CD4-positive, alpha-beta T cell treated with Interleukin-2 at 100 ng/mL for 4 hours (primary cell): ENCODE data around the gene WDR36.

Experiments
- DNase-seq: peaks from one replicate; pipeline ENCODE4 v3.0.0-alpha.2; 2020; ENCODE audit warnings: low spot score

WDR36 gene

DNA sequence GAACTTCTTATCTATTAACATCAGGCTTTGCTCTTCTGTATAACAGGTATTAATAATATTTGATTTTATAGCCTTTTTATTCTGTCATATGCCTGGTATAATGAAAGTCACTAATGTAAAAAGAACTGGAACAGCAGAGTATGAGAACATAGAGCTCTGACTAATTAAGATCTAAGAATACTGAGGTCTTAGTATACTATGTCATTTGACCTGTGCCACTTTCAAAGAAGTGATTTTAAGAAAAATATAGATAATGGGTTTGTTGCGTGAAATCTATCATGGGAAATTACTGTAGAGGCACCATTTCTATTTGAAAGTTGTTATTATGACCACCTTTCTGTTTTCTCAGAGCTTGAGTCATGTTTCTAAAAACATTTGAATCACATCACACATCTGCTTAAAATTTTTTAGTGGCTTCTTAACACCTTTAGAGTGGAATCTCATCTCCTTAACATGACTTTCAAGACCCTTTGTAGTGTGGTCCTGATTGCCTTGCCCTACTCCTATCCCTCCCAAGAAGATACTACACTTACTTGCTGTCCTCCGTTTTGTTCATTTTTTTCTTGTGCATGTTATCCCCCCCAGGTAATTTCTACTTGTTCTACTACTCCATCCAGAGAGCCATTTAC is 14.3 kb downstream of the WDR36 start:
- DNase-seq = no peak

DNA sequence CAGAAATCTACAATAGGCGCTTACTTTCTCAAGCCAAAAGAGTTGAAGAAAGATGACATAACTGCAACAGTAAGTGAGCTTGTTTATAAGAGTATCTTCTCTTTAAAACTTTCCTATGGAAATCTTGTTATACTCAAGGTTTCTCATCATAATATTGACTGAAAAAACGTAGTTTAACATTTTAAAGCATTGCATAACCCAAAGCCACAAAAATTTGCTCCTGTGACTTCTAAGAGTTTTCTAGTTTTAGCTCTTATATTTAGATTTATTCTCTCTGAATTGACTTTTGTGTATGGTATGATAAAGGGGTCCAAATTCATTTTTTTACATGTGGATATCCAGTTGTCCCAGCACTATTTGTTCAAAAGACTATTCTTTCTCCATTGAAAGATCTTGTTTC is 15.2 kb downstream of the WDR36 start:
- DNase-seq = no peak

DNA sequence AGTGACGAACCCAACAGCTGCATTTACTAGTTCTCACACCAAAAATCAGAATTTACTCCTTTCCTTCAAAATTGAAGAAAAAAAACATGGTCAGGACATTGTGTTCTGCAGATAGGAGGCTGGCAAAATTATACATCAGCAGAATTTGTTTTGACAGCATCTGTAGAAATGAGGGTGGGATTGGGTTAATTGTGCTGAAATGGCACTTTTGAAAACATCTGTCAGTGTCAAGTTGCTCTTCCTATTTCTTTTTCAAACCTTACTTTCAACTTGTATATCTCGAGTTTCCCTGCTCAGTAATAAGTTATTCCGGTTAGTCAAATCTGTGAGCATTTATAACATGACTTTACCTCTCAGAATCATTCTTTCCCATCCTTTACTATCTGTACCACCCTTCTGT is 19.8 kb downstream of the WDR36 start:
- no peak for DNase-seq

DNA sequence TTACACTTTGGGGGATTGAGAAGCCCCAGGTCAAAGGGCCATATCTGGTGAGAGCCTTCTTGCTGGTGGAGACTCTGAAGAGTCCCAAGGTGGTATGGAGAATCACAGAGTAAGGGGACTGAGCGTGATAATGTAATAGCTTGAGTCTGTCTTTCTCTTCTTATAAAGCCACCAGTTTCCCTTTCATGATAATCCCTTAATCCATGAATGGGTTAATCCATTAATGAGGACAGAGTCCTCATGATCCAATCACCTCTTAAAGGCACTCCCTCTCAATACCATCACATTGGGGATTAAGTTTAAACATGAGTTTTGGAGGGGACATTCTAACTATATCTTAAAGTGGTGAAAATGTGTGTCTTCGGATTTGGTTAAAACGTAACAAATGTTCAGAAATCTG is 21.5 kb downstream of the WDR36 start:
- no peak for DNase-seq

DNA sequence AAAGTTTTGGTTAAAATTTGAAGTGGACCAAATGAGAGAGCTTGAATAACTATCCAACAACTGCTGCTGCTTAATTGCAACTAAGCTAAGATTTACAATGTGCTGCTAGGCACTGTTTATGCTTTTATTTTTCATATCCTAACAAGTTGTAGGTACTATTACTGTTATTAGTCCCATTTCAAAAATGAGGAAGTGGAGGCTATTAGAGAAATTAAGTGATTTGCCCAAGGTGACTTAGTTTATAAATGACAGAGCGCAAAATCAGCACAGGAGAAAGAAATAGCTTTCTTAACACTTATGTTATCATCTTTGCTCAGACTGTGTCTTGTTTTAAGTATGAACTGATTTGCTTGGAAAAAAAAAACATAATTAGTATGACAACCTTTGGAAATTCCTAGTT is 23.1 kb downstream of the WDR36 start:
- DNase-seq = no peak

DNA sequence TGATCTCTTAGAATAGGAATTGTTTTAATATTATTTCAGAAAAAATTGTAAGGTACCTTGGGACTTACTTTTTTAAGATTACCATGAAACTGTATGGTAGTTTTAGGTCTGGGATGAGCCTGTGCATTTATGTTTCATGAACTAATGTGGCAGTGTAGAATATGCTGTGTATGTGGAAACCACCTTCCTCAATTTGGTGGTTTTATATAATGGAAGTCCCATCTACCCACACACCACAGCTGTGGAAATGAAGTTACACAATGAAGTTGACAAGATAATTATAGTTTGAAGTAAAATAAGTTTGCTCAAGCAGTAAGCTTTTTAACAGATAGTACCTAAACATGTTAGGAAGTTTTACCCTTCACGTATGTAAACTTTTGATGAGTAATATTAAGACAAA is 24.4 kb downstream of the WDR36 start:
- DNase-seq = no peak

DNA sequence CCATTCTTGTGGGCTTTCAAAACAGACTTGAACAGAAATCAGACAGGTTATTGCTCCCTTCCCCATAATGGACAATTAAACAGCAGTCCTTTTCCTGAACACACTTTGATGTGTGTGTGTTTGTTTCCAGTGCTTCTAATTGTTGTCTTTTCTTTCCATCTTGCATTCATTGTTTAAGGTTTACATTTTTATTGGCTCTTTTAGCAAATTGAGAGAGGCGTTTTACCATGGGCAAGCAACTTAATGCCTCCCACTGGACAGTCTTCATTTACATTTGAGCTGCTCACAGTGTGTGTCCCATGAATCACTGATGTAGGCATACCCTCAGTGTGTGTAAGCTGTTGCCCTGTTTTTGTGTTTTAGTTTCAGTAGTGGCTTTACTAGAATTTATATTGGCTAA is 25.0 kb downstream of the WDR36 start:
- no peak for DNase-seq

DNA sequence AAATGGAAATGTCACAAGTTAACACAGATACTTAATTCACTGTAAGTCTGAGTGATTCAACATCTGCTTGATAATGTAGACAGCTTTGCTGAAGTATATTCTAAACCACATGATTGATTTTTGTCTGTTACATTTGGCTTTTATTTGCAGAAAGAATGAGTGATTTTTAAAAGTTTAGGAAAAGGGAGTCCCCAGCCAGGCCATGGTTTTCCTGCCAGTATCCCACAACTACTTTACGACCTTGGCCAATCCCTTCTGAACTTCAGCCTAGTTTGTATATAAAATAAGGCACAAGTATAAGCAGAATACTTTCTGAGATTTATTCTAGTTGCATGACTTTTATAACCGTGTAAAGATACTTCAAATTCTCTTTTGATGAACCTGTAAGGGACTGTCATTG is 27.1 kb downstream of the WDR36 start:
- DNase-seq = no peak

DNA sequence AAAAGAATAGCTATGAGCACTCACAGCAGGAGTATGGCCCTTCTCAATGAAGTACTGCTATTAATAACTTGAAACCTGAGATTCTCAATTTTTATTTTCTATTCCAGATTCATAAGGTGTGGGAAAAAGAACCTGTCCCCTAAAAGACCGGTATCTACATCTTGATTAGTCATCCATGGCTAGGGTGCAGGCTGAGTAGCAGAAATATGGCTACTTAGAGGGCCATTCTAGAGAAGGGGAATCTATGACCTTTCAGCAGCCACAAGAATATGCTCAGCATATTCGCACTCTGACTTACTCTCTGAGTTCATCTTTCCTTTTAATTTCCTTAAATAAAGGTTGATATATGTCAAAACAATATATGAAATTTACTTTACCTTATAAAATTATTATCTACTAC is 27.7 kb downstream of the WDR36 start:
- DNase-seq = no peak

DNA sequence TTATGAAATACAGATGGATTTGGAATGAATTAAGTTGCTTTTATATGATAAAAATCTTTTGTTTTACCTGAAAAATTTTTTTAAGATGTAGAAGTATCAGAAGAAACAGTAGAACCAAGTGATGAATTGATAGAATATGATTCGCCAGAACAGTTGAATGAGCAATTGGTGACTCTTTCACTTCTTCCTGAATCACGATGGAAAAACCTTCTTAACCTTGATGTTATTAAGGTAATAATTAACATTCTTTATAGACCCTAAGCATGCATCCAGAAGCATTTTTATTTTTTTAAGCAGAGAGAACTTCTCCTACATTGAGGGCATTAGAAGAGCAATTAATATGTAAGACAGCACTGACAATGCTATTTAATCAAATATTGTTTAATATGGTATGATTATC is 28.8 kb downstream of the WDR36 start:
- DNase-seq = no peak

DNA sequence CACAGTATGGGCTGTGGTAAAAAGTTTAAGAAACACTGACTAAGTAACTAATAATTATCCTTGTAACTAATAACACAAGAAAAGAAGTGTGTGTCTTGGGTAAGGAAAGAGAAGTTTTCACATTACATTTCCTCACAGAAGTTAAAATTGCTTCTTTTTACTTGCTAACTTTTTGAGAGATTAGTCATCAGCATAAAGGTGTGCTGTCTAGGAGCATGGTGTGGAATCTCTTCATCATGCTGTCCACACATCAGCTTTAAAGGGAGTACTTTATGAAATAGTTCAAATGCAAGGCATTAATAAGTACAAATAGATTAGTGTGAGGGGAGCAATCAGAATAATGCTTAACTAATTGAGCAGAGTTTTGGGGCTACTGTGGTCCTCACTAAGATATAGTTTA is 29.8 kb downstream of the WDR36 start:
- no peak for DNase-seq

DNA sequence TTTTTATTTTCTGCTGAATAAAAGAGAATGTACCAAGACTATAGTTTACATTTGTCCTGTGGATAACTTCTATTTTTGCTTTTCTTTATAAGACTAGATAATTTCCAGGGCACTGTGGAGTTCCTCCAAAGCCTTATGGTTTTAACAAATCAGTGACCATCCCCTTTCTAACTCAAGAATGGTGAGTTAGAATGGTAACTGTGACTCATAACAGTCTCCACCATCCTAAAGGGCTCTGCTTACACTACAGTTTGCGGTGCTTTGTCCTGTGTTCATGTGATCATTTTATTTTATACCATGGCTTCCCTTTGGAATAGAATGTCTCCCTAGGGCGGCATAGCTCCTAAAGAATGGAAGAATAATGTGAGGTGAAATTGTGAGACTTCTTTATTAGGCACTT is 30.2 kb downstream of the WDR36 start:
- DNase-seq = no peak

DNA sequence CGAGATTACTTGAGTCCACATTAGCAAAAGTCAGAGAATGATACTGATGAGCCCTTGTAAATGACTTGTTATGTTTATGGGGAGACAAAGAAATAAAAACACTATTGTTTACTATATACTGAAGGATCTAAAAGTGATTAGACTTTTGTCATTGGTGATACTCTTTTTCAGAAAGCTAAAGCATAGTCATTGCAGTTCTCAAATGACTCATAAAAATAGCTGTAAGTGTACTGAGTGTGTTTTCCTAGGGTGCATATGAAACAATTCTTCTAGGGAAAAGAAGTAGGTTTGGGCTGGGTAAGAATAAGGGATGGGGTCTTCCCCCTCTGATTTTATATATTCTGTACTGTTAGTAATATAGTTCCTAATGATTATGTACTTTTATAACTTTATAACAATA is 32.6 kb downstream of the WDR36 start:
- DNase-seq = no peak

DNA sequence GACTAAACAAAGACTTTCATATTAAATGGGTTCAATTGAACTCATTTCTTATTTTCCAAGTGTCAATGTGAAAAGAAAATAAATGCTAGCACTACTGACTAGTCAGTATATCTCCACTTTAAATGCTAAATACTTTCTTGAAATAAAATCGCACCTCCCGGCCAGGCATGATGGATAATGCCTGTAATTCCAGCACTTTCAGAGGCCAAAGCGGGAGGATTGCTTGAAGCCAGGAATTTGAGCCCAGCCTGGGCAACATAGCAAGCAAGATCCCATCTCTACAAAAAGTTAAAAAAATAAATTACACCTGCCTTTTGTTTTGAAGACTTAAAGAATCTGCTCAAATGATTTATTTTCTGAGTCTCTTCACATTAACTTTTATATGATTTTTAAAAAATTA is 34.7 kb downstream of the WDR36 start:
- DNase-seq = no peak

DNA sequence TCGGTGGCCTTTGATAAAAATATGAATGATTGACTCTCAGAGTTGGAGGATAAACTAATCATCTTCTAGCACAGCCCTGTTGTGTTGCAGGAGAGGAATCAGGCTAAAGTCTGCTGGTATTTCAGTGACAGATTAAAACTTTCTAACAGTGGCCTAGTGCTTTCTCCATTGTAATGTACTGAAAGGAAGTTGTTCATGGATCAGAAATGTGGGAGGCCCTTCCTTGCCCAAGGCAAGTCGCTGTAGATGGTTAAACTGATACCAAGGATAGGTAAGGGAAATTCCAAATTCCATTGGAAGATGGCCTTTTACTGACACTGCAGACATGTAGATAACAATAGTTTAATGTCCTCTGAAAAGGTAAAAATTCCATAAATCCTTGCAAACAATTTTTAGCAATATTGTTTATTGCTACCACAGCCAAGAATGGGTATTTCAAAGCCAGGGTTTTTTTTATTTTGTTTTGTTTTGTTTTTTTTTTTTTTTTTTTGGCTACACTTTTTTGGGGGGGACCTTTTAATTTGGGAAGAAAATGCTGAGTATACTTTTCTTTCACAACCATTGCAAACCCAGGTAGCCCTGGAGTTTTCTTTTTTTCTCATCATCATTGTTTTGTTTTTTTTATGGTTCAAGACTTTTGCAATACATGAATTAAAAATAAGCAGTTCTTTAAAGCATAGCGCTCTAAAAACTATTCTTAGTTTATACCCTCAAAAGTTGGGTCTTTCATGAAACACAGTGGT is 35.5 kb downstream of the WDR36 start:
- no peak for DNase-seq

DNA sequence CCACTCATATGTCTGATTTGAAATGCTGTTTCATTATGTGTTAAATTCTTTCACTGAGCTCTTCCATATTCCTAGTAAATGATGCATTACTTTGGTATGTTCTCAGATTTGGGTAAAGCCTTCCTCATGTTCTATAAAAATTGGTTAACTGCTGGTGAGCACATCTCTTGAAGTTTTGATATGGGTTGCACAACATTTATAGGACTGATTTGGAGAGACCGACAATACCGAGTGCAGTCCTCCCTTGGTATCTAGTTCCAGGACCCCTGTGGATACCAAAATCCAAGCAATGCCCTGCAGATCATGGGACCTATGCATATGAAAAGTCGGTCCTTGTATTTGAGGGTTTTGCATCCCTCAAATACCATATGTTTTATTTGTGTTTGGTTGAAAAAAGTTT is 37.8 kb downstream of the WDR36 start:
- no peak for DNase-seq

DNA sequence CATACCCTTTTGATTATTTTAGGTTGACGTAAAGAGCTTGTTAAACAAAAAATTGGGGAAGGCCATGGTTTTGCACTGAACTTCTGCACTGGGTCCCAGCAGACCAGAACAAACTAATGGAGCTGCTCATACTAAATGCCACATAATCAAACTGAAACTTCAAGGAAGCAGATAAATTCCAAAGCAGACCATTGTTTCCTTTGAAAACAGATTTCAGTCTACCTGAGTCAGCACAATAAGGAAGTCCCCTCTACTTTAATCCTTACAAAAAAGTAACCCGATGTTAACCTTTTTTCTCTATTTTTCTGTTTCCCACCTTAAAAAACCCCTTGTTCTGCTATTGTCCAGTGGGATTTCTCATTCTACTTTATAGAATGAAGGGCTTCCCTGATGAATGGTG is 39.2 kb downstream of the WDR36 start:
- no peak for DNase-seq

DNA sequence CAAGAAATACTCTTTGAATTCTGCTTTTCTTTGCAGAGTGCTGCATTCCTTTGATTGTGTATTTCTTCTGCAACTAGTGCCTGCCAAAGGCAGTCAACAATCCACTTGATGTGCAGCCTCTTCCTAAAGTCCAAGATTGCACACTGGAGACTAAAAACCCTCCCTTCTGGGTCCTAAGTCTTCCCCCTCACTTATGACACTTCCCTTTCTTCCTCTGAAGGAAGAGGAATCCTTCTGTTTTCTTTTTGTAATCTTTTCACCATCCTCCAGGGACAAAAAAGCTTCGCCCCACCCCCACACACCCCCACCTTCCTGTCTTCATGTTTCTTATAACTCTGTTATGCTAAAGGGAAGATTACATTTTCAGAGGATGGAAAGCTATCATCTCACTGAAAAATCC is 39.9 kb downstream of the WDR36 start:
- no peak for DNase-seq

DNA sequence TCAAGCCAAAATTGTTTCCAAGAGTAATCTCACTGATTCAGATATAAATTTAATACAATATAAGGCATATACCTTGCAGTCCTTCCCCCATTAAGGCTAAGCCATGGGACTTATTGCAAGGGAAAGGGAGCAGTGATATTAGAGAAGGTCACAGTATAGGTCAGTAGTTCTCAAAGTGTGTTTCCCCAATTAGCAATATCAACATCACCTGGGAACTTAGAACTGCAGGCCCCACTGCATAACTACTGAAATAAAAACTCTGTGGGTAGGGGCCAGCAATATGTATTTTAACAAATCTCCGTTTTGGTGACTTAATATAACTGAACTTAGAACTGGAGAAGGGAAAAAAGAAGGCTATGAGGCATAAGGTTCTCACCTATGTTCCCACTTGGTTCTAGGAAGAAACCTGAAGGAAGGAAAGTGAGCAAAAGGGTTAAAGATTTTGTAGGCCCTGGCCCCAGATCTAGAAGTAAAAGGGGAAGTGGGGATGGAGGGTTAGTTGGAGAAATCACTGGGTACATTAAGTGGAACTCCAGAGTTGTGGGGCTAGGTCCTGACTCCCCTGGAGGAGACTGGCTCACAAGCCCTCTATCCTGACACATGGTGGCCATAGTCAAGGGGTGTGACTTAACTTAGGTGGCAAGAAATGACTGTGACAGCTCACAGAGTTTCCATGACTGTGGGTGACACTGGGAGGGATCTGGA is 40.7 kb downstream of the WDR36 start:
- DNase-seq = no peak

DNA sequence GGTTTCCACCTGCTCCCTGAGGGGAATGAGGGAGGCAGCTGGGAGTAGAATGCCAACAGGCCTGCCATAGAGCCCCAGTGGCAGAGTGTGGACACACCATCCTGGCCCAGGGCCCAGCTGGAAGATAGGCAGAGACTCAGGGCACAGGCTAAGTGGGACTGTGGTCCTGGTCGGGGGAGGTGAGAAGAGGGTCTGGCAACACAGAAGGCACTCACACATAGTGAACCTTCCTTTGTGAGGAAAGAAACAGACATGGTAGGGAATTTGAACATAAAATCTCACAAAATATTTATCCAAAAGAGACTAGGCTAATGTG is 41.2 kb downstream of the WDR36 start:
- no peak for DNase-seq

DNA sequence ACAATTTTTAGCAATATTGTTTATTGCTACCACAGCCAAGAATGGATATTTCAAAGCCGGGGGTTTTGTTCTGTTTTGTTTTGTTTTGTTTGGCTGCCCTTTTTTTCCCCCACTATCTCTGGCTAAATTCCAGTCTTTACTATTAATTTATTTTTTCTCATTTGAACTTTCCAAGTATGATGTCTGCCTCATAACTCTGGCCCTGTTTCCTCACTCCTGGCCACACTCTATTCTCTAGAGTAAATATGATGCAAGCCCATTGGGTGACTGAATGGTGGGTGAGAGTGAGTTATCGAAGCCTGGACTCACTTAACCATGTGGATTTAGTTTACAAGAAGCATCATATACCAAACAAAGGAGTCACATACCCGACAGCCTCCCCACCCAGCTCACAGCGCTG is 41.9 kb downstream of the WDR36 start:
- no peak for DNase-seq

DNA sequence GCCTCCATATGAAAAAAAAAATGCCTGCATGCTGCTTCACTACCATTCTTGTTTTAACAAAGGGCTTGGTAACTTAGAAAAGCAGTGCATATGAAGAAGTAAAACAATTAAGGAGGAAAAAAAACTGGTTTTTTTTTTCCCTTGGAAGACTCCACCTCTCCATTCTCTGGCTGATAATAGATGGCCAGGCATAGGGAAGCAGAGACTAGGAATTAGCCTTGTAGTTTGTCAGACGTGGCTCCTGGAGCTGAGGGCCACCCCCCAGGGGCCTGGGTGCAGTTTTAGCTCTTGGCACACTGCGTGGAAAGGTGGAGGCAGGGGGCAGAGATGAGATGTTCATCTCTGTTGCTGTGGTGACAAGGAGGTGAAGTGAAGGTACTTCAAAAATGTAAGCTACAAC is 42.7 kb downstream of the WDR36 start:
- DNase-seq = no peak

DNA sequence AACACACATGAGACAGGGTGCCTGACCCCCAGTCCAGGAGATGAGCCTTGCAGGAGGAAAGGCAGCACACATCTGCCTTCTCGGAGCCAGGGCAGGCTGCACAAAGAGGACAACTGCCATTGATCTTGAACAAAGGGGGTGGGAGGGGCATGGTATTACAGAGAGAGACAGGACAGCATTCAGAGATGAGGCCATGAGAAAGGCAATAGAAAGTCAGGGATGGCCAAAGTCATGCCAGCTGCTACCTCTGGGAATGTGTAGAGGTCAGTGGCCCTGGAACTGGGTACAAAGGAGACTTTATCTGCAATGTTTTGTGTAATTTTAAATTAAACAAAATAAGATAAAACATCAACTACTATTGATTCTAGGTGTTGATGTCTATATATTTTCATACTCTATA is 43.2 kb downstream of the WDR36 start:
- no peak for DNase-seq

DNA sequence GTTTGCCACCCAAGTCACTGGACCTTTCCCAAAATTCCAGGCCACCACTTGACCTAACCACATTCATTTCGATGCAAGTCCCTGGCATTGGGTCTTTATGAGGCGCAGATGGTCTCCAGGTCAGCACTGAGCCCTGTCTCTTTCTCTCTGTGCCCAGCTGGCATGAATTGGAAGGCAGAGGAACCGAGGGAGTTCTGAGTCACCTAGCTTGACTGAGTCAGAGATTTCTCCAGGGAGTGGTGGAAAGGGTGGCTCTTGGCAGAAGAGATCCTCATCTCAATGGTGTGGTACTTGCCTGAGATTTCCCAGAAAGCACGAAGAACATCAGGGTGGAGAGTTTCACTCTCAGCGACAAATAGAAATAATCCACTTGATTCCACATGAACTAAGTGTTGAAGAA is 43.8 kb downstream of the WDR36 start:
- no peak for DNase-seq
